BE2C (cell line): ENCODE measurements around the gene VWA1.
A peak's percentile ranks its signal among the peaks of the same experiment; 100 is the strongest.

Experiments used
- DNase-seq: peaks from one replicate; pipeline ENCODE4 v3.0.0-alpha.2; 2020
- H3K27me3 ChIP-seq: fragments of 250-450 bp; sonication (Bioruptor Pico); 2 replicates; pipeline ENCODE4 v1.5.1; 2020; ENCODE audit warnings: mild to moderate bottlenecking
- H3K36me3 ChIP-seq: fragments of 250-450 bp; sonication (Bioruptor Pico); 2 replicates; pipeline ENCODE4 v1.5.1; 2020; ENCODE audit warnings: mild to moderate bottlenecking
- H3K4me1 ChIP-seq: fragments of 250-450 bp; sonication (Bioruptor Pico); 2 replicates; pipeline ENCODE4 v1.5.1; 2020
- H3K4me3 ChIP-seq: 2 replicates; pipeline ENCODE4 v1.5.1; 2011; ENCODE audit warnings: low read depth, low read length
- H3K9me3 ChIP-seq: fragments of 250-450 bp; sonication (Bioruptor Pico); 2 replicates; pipeline ENCODE4 v1.5.1; 2020
- CTCF ChIP-seq: IDR thresholded peaks from 2 replicates; pipeline ENCODE4 v1.5.1; 2012; ENCODE audit warnings: mild to moderate bottlenecking, low read depth, low read length

The VWA1 gene

DNA sequence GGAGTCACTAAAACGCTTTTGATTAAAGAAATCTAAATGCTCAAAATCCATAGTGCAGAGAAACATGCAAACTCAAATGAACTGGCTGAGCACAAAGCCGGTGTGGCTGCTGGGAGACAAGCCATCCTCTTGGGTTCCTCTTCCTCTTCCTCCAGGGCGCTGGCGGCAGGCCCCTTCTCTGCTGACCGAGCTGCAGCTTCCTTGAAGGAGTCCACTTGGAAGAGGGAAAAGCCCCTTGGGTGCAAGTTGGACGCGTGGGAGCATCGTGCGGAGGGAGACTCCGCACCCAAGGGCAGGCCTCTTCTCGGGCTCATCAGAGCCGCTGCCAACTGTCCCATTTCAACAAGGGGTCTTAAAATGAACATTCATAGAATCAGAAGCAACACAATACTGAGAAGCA is 44.3 kb upstream of the VWA1 start:
- Histone ChIP-seq H3K36me3 (peaks cover 94% of the 10 kb centered on the region), H3K27me3 (no peaks in the 10 kb centered on the region), H3K4me1 (no peaks in the 10 kb centered on the region), H3K9me3 (no peaks in the 10 kb centered on the region), H3K4me3 (no peak overlapping the region)
- no peak for TF ChIP-seq CTCF
- no peak for DNase-seq

- Histone ChIP-seq H3K4me3 (no peak overlapping the region), H3K27me3 (no peaks in the 10 kb centered on the region), H3K9me3 (no peaks in the 10 kb centered on the region), H3K4me1 (no peaks in the 10 kb centered on the region), H3K36me3 (peaks cover 90% of the 10 kb centered on the region)
- no peak for TF ChIP-seq CTCF
- no peak for DNase-seq
Observed at GRCh38 chr1:1393014-1393413, 42.5 kb upstream of the VWA1 start.

DNA sequence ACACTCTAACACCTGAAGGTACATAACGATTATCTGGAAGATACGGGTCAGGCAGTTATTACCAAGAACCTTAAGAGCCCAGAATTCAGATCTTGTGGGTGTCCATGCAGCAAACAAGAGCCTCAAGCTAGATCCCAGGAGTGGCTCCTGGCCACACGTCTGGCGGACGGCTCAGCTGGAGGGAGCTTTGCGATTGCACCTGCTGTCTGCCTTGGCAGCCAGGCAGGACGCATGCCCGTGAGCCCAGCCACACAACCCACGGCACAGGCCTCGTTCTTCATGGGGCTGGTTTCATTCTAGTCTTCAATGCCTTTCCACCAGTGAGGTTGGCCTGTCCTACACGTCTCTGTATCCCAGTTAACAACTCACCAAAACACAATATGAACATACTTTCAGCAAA is 42.1 kb upstream of the VWA1 start:
- Histone ChIP-seq H3K4me3 (no peak overlapping the region), H3K27me3 (no peaks in the 10 kb centered on the region), H3K36me3 (peaks cover 86% of the 10 kb centered on the region), H3K4me1 (no peaks in the 10 kb centered on the region), H3K9me3 (no peaks in the 10 kb centered on the region)
- DNase-seq: no peak
- no peak for TF ChIP-seq CTCF

DNA sequence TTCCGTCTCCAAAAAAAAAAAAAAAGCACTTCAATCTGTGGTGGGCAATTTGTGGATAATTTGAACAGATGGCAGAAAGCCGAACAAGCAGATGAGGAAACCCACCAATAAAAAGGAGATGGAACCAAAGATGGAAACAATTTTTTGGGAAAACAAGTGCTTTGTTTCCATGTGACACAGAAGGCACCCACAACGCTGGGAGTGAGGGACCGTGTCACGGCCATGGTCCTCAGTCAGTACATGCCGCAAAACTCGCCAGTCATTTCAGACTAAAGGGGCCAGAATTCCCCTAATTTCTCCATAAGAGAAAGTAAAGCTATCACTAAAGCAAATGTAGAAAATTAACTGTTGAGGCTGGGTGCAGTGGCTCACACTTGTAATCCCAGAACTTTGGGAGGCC is 41.4 kb upstream of the VWA1 start:
- no peak for DNase-seq
- TF ChIP-seq CTCF: no peak
- Histone ChIP-seq H3K4me1 (no peaks in the 10 kb centered on the region), H3K27me3 (no peaks in the 10 kb centered on the region), H3K4me3 (no peak overlapping the region), H3K9me3 (no peaks in the 10 kb centered on the region), H3K36me3 (peaks cover 79% of the 10 kb centered on the region)

GRCh38 chr1:1395166-1395565 is 40.3 kb upstream of the VWA1 start:
- Histone ChIP-seq H3K4me1 (no peaks in the 10 kb centered on the region), H3K9me3 (no peaks in the 10 kb centered on the region), H3K36me3 (peaks cover 72% of the 10 kb centered on the region), H3K27me3 (no peaks in the 10 kb centered on the region), H3K4me3 (no peak overlapping the region)
- no peak for DNase-seq
- no peak for TF ChIP-seq CTCF

GRCh38 chr1:1397839-1398523 is 37.5 kb upstream of the VWA1 start:
- H3K36me3 ChIP-seq: peaks cover 71% of the 10 kb centered on the region

More at GRCh38 chr1:1397839-1398523, 37.5 kb upstream of the VWA1 start:
- H3K4me1 ChIP-seq: no peaks in the 10 kb centered on the region; the same call in 1 of the 2 replicates
- TF ChIP-seq CTCF: no peak
- no peaks in the 10 kb centered on the region for H3K27me3 ChIP-seq
- no peak for DNase-seq
- H3K4me3 ChIP-seq: peak overlapping the region; percentile 87
- H3K9me3 ChIP-seq: no peaks in the 10 kb centered on the region
